ENCODE results near the gene IQGAP2.
"Not testable (repeated sequence)": the region's sequence is repeated elsewhere in the genome, so short reads cannot be mapped to it uniquely, and the experiment has no call there.

The IQGAP2 gene, protein sequence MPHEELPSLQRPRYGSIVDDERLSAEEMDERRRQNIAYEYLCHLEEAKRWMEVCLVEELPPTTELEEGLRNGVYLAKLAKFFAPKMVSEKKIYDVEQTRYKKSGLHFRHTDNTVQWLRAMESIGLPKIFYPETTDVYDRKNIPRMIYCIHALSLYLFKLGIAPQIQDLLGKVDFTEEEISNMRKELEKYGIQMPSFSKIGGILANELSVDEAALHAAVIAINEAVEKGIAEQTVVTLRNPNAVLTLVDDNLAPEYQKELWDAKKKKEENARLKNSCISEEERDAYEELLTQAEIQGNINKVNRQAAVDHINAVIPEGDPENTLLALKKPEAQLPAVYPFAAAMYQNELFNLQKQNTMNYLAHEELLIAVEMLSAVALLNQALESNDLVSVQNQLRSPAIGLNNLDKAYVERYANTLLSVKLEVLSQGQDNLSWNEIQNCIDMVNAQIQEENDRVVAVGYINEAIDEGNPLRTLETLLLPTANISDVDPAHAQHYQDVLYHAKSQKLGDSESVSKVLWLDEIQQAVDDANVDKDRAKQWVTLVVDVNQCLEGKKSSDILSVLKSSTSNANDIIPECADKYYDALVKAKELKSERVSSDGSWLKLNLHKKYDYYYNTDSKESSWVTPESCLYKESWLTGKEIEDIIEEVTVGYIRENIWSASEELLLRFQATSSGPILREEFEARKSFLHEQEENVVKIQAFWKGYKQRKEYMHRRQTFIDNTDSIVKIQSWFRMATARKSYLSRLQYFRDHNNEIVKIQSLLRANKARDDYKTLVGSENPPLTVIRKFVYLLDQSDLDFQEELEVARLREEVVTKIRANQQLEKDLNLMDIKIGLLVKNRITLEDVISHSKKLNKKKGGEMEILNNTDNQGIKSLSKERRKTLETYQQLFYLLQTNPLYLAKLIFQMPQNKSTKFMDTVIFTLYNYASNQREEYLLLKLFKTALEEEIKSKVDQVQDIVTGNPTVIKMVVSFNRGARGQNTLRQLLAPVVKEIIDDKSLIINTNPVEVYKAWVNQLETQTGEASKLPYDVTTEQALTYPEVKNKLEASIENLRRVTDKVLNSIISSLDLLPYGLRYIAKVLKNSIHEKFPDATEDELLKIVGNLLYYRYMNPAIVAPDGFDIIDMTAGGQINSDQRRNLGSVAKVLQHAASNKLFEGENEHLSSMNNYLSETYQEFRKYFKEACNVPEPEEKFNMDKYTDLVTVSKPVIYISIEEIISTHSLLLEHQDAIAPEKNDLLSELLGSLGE (N-terminal part only)

GRCh38 chr5:76402886-76403765 lies at the start of gene IQGAP2:
TSS of gene IQGAP2 (plus strand) at chr5:76403285. CDS start at chr5:76403546, 261 bp downstream.
- peak; percentile 71 for DNase-seq (ENCODE audit: low spot score)

DNA sequence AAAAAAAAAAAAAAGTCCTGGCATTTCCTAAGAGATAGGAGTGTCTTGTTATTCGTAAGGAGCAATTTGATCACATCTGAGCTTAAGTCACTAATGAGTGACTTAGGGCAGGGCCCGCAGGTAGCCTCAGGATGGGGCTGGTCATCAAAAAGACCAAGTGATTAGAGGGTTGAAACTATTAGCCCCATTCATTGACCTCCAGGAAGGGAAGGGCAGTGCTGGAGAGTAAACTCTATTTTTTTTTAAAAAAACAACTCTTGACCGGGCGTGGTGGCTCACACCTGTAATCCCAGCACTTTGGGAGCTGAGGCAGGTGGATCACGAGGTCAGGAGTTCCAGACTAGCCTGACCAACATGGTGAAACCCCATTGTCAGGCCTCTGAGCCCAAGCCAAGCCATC lies 46.2 kb upstream of the IQGAP2 start:
- DNase-seq (ENCODE audit: low spot score), result no peak

GRCh38 chr5:76363352-76364225 lies 39.5 kb upstream of the IQGAP2 start:
- DNase-seq (ENCODE audit: low spot score), result no peak

- DNase-seq (ENCODE audit: low spot score), result no peak
Measured at GRCh38 chr5:76364226-76364589, 38.9 kb upstream of the IQGAP2 start.

DNA sequence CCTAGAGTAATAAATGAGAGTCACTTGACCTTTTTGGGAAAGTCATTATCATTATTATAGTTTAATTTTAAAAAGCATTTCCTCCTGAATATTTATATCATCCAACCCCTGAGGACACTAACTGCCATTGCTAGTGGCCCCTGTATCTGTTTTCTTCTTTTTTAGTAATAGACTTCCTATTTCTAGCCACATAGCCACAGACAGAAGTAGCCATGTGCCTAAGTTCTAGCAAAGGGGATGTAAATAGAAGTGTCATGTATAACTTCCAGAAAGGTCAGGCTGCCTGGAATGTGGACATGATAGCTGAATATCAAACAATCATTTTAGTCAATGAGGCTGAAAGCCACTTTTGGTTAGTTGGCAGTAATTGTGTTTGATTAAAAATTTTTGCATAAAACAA lies 37.5 kb upstream of the IQGAP2 start:
- no peak for DNase-seq (ENCODE audit: low spot score)

DNA sequence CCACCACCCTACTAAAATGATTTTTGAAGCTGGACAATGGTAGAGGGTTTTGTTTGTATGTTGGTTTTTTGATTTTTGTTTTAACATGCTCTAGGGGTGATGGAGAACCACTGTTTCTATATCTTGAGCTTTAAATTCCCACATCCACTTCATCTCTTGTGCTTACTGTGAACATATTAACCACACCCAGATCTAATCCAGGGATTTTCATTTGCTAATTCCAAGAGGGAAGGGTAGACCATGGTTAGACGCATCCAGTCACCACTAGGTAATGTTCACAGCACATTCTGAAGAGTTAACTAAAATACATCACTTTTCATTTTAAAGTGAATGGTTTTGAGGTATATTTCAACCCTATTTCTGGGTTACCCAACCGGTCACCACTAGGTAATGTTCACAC lies 36.5 kb upstream of the IQGAP2 start:
- no peak for DNase-seq (ENCODE audit: low spot score)

DNA sequence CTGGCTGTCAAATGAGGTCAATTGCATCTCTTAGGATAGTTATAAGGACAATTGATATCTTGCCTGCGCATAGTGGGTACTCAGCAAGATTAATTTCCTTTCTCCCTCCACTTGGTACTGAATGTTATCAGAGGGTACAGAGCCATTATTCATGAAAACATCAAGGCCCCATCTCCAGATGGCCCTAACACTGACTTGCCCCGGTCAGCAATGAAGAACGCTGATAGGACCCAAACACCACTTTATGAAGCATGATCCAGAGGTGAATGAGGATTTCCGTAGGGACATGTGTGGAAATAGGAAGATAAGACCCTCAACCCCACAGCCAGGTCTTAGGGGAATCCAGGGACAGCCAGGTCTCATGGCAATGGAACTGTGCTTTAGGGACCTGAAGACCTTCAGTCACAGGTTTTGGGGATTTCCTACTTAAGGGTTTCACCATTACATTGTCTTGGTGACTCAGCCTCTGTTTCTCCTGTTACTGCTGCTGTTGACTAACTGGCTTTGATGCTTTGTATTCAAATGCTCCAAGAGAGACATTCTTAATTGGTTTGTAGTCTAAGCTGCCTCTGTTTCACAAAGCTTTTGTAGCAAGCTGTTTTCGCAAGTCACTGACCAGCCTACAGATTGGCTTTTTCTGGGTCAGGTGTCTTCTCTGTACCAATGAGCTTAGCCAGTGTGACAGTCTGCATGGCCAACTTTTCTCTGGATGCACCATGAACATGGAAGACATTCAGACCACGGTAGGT lies 35.3 kb upstream of the IQGAP2 start:
- DNase-seq (ENCODE audit: low spot score), result no peak

DNA sequence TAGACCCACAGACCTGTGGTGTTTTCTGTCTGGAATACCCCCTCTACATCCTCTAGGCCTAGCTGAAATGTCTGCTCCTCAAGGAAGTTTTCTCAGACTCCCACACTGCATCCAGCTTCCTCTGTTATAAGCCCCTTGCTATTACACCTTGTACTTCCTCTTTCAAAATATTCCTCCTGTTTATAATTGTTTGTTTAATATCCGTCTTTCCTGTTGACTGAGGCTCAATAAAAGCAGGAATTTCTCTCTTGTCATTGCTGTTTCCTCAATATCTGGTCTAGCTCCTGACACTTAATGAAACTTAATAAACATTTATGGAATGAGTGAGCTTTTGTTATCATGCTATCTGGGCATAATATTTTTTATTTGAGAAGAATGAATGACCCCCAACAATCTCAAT lies 34.1 kb upstream of the IQGAP2 start:
- no peak for DNase-seq (ENCODE audit: low spot score)

DNA sequence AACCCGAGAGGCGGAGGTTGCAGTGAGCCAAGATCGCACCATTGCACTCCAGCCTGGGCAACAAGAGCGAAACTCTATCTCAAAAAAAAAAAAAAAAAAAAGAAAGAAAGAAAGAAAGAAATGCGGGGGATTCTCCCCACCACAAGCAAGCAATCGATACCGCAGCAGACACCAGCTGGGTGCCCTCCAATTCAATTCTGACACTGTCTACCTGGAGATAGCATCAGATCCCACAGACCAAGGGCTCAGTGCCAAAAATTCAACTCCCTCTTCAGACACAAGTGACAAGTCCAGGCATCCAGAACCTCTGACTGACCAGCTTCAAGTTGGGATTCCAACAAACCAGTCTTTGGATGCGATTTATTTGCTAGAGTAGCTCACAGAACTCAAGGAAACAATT lies 33.4 kb upstream of the IQGAP2 start:
- DNase-seq (ENCODE audit: low spot score), result not testable (repeated sequence)

GRCh38 chr5:76371960-76372322 lies 31.1 kb upstream of the IQGAP2 start:
- no peak for DNase-seq (ENCODE audit: low spot score)

- DNase-seq (ENCODE audit: low spot score), result no peak
Measured at GRCh38 chr5:76372323-76373054, 30.6 kb upstream of the IQGAP2 start.

GRCh38 chr5:76376148-76376865 lies 26.8 kb upstream of the IQGAP2 start:
- no peak for DNase-seq (ENCODE audit: low spot score)

GRCh38 chr5:76376866-76377230 lies 26.2 kb upstream of the IQGAP2 start:
- no peak for DNase-seq (ENCODE audit: low spot score)

- DNase-seq (ENCODE audit: low spot score), result no peak
Measured at GRCh38 chr5:76378355-76378754, 24.7 kb upstream of the IQGAP2 start.

GRCh38 chr5:76379316-76379715 lies 23.8 kb upstream of the IQGAP2 start:
- DNase-seq (ENCODE audit: low spot score), result no peak

DNA sequence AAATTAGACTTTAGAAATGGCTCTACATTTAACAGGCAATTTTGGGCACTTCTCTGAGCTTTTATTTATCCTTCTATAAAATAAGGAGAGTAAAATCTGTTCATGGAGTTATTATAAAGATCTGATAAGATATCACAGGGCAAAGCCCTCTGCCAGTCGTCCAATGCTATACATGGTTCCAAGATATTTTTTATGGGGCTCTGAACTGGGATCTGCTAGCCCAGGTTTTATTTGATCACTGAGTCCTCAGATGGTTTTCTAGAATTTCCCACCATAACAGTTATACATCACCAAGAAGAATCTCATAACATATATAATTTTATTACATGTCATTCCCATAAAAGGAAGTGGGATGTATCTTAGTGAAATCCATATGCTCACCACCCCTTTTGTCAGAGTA lies 23.2 kb upstream of the IQGAP2 start:
- no peak for DNase-seq (ENCODE audit: low spot score)

DNA sequence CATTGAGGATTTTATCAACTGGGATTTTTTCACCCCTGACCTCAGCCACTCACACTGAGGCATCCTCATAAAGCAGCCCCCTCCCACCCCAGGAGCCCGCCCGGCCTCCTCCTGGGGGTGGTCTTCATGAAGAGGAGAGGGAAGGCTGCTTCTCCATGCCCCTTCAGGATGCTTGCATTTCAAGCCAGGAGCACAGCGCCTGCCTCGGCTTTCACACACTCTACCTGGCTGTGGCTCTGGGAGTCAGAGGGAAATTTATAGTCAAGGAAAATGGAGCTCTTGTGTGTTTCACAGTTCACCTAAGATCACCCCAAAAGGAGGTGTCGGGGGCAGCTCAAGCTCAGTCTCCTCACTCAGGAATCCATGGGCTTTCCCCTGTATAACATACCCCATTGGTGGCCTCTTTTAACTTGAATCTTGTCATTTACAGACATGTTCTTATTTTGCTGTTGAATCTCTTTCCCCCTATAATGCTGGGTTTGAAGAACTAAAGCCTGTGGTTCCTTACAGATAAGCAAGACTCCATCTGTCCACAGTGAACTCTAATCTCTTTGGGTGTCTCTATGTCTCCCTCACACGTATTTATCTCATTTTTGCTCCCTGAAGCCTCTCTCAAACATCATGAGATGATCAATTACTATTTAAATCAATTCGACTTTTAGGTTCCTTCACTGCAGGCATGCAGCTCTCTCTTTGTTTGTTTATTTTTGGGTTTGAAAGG lies 22.6 kb upstream of the IQGAP2 start:
- DNase-seq (ENCODE audit: low spot score), result no peak

Measured in NAMALWA (cell line).